Transverse colon (tissue), 4 donors: Measurements from ENCODE around the gene NAV3.

Experiments
- POLR2A ChIP-seq: fragments of 450-650 bp; IDR thresholded peaks from one replicate; pipeline ENCODE4 v1.6.1; 2016; ENCODE audit warnings: antibody characterized with exemption, mild to moderate bottlenecking, moderate library complexity
- POLR2AphosphoS5 ChIP-seq, 3 donors: sonication (generic); formaldehyde crosslinking; IDR thresholded peaks; one replicate each; pipeline ENCODE4 v1.6.1; 2016; ENCODE audit warnings: antibody characterized with exemption in 3 of 3
- TF ChIP-seq, protein P1 (sequence below), 5 experiments: fragments of 200-600 bp in 3 of 5; fragments of 450-650 bp in 2 of 5; sonication (generic) in 3 of 5; IDR thresholded peaks; 1 replicate in 2 of 5; 2 replicates in 3 of 5; pipeline ENCODE4 v1.5.1; 2016 to 2017; ENCODE audit warnings: antibody characterized with exemption in 5 of 5, inconsistent platforms in 3 of 5, mild to moderate bottlenecking in 2 of 5, moderate library complexity in 1 of 5

DNA sequence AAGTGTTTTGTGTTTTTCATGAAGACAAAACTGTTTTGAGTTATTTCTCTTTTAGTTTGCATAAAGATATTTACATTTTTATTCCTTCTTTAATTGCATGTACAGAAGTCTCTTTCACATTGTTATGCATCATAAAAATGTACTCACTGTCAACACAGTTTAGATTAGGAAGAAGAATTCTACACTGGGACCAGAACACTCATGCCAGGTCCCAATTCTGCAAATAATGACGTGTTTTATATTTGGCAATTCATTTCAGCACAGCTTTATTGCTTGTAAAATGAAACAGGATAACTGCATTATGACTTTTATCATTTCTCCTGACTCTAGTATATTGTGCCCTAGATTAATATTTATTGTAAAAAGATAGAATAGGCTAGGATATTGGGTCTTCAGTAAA is 369.2 kb downstream of the NAV3 start:
- TF ChIP-seq, protein P1, sequence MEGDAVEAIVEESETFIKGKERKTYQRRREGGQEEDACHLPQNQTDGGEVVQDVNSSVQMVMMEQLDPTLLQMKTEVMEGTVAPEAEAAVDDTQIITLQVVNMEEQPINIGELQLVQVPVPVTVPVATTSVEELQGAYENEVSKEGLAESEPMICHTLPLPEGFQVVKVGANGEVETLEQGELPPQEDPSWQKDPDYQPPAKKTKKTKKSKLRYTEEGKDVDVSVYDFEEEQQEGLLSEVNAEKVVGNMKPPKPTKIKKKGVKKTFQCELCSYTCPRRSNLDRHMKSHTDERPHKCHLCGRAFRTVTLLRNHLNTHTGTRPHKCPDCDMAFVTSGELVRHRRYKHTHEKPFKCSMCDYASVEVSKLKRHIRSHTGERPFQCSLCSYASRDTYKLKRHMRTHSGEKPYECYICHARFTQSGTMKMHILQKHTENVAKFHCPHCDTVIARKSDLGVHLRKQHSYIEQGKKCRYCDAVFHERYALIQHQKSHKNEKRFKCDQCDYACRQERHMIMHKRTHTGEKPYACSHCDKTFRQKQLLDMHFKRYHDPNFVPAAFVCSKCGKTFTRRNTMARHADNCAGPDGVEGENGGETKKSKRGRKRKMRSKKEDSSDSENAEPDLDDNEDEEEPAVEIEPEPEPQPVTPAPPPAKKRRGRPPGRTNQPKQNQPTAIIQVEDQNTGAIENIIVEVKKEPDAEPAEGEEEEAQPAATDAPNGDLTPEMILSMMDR (IDR thresholded peaks at IDR 0.05) = no peak
- TF ChIP-seq POLR2A (no peak), POLR2AphosphoS5 (IDR thresholded peaks at IDR 0.05) (no peak)
